GM13977 (cell line): ENCODE results near the gene COL4A1.
"Not testable (repeated sequence)": the region's sequence is repeated elsewhere in the genome, so short reads cannot be mapped to it uniquely, and the experiment has no call there.

Experiments used
- DNase-seq: peaks from one replicate; pipeline ENCODE4 v3.0.0; 2012; ENCODE audit warnings: low spot score
- CTCF ChIP-seq: IDR thresholded peaks from 2 replicates; pipeline ENCODE4 v1.5.1; 2012; ENCODE audit warnings: mild to moderate bottlenecking, control low read depth; ENCODE audit not compliant: insufficient read depth; ENCODE audit errors: extremely low read depth, missing control alignments
- in situ Hi-C: fragments of 300-500 bp; cut with MboI; formaldehyde crosslinking; loops from one replicate; pipeline ENCODE4 v1.12.0; 2022; ENCODE audit warnings: low sequenced_read_pairs, low pct_unique_long_range_greater_than_20kb, mixed read lengths, inconsistent platforms; ENCODE audit not compliant: unreplicated experiment

The COL4A1 gene

GRCh38 chr13:110314516-110315245, 7.7 kb upstream of the COL4A1 start:
- DNase-seq, result no peak
- TF ChIP-seq CTCF, result no peak
- in situ Hi-C loops, result no loop called here

DNA sequence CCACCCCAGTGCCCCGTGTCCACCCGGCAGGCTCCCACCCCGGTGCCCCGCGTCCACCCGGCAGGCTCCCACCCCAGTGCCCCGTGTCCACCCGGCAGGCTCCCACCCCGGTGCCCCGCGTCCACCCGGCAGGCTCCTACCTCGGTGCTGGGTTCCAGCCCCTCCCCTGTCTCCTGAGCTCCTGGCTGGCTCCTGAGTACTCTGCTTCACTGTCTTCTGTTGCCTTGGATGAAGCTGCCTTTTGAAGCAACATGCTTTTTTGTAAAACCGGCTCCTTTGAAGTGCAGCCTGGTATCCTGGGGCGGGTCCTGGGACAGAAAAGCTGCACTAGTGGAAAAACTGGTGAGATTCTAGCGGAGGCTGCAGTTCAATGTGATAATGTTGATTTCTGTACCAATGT, 6.8 kb upstream of the COL4A1 start:
- DNase-seq, in situ Hi-C loops: not testable (repeated sequence)

DNA sequence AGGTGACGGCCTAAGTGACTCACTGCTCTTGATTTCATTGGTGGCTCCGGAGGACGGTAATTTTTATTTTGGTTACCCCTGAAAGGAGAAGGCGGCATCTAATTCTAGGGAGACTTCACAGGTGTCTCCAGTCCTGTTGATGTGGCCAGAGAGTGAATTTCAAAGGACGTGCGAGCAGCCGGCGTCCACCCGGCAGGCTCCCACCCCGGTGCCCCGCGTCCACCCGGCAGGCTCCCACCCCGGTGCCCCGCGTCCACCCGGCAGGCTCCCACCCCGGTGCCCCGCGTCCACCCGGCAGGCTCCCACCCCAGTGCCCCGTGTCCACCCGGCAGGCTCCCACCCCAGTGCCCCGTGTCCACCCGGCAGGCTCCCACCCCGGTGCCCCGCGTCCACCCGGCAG, 6.3 kb upstream of the COL4A1 start:
- in situ Hi-C loops, DNase-seq: not testable (repeated sequence)

- no peak for DNase-seq
- in situ Hi-C loops, result no loop called here
- TF ChIP-seq CTCF, result no peak
Measured at GRCh38 chr13:110312339-110313031, 5.5 kb upstream of the COL4A1 start.

- in situ Hi-C loops, result no loop called here
- no peak for DNase-seq
- TF ChIP-seq CTCF, result no peak
Measured at GRCh38 chr13:110311443-110312338, 4.7 kb upstream of the COL4A1 start.

GRCh38 chr13:110310541-110311442, 3.8 kb upstream of the COL4A1 start:
- DNase-seq, result no peak
- in situ Hi-C loops, result no loop called here
- no peak for TF ChIP-seq CTCF
